ENCODE measurements around the gene PARVG.

PARVG gene

DNA sequence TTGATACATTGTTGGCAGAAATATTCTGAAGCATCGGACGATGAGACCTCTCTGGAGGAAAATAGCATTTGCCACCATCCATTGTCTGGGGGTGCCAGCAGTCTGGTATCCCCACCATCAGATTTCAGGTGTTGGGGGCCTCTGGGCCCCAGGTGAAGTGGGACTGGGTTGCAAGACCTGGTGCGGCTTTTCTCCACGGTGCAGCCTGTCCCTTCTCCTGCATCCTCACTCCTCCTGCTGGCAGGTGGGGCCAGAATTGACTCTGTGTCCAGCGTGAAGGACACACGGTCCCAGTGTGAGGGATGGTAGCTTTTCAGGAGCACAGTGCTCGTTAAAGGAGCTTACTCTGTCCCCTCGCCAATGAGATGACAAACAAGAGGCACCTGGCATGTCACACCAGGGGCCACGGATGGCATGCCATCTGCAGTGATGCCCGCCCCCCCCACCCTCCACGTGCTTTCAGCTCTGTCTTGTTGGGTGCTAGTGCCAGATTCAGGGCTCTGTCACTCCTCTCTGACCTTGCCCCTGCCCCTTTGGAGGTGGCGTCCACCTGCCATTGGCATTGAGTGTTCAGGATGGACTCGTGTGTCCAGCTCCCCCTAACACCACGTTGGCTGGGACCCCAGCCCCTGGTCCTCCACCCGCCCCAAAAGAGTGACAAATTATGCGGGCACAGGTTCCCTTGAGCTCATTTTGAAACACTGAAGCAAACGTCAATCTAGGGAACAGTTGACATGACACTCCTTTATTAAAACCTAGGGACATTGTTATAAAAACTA, 62.4 kb downstream of the PARVG start:
- no peaks in the 10 kb centered on the region for H3K27me3 ChIP-seq (ENCODE audit: control insufficient read depth, insufficient read depth, low read length)
- H3K4me1 ChIP-seq (ENCODE audit: control insufficient read depth, insufficient read depth, low read length), result no peaks in the 10 kb centered on the region
- H3K36me3 ChIP-seq (ENCODE audit: control insufficient read depth, insufficient read depth, low read length), result no peaks in the 10 kb centered on the region
- H3K9ac ChIP-seq (ENCODE audit: low read depth, low read length), result no peak overlapping the region
- H3K9me3 ChIP-seq (ENCODE audit: control insufficient read depth, insufficient read depth, low read length), result no peaks in the 10 kb centered on the region
- H3K4me3 ChIP-seq (ENCODE audit: low read depth, low read length), result no peak overlapping the region

GRCh38 chr22:44243761-44244160, 63.0 kb downstream of the PARVG start:
- Histone ChIP-seq H3K27me3 (ENCODE audit: control insufficient read depth, insufficient read depth, low read length) (no peaks in the 10 kb centered on the region), H3K4me1 (ENCODE audit: control insufficient read depth, insufficient read depth, low read length) (no peaks in the 10 kb centered on the region), H3K9me3 (ENCODE audit: control insufficient read depth, insufficient read depth, low read length) (no peaks in the 10 kb centered on the region), H3K36me3 (ENCODE audit: control insufficient read depth, insufficient read depth, low read length) (no peaks in the 10 kb centered on the region), H3K9ac (ENCODE audit: low read depth, low read length) (no peak overlapping the region), H3K4me3 (ENCODE audit: low read depth, low read length) (no peak overlapping the region)

DNA sequence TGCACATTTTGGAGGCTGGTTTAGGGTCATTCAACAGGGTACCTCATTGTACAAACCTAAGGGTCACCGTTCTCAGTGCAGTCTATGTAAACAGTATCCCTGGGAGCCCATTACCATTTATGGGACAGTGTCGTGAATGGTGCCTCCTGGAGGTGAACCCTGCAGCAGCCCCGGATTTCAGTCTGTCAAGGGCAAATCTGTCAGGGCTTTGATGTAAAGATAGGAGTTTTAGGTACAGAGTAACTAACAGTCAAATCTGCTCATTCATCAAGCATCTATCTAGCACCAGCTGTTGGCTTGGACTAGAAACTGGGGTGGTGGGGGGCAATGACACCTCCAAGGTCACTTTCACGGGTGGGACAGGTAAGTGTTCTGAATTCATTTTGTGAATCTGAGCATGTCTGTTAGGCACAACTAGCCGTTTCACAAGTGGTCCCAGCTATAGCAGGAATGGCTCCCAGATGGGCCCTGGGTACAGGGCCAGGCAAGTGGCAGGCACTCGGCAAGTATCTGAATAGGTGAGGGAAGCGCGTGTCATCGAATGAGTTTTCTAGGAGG, 63.6 kb downstream of the PARVG start:
- no peaks in the 10 kb centered on the region for H3K9me3 ChIP-seq (ENCODE audit: control insufficient read depth, insufficient read depth, low read length)
- no peaks in the 10 kb centered on the region for H3K27me3 ChIP-seq (ENCODE audit: control insufficient read depth, insufficient read depth, low read length)
- no peak overlapping the region for H3K9ac ChIP-seq (ENCODE audit: low read depth, low read length)
- H3K36me3 ChIP-seq (ENCODE audit: control insufficient read depth, insufficient read depth, low read length), result no peaks in the 10 kb centered on the region
- no peaks in the 10 kb centered on the region for H3K4me1 ChIP-seq (ENCODE audit: control insufficient read depth, insufficient read depth, low read length)
- no peak overlapping the region for H3K4me3 ChIP-seq (ENCODE audit: low read depth, low read length)

GRCh38 chr22:44245438-44245837, 64.7 kb downstream of the PARVG start:
- H3K27me3 ChIP-seq (ENCODE audit: control insufficient read depth, insufficient read depth, low read length), result no peaks in the 10 kb centered on the region
- H3K36me3 ChIP-seq (ENCODE audit: control insufficient read depth, insufficient read depth, low read length), result no peaks in the 10 kb centered on the region
- H3K9me3 ChIP-seq (ENCODE audit: control insufficient read depth, insufficient read depth, low read length), result no peaks in the 10 kb centered on the region
- no peak overlapping the region for H3K9ac ChIP-seq (ENCODE audit: low read depth, low read length)
- H3K4me3 ChIP-seq (ENCODE audit: low read depth, low read length), result no peak overlapping the region
- H3K4me1 ChIP-seq (ENCODE audit: control insufficient read depth, insufficient read depth, low read length), result no peaks in the 10 kb centered on the region

GRCh38 chr22:44245867-44246266, 65.1 kb downstream of the PARVG start:
- Histone ChIP-seq H3K9me3 (ENCODE audit: control insufficient read depth, insufficient read depth, low read length) (no peaks in the 10 kb centered on the region), H3K27me3 (ENCODE audit: control insufficient read depth, insufficient read depth, low read length) (no peaks in the 10 kb centered on the region), H3K36me3 (ENCODE audit: control insufficient read depth, insufficient read depth, low read length) (no peaks in the 10 kb centered on the region), H3K9ac (ENCODE audit: low read depth, low read length) (no peak overlapping the region), H3K4me1 (ENCODE audit: control insufficient read depth, insufficient read depth, low read length) (no peaks in the 10 kb centered on the region), H3K4me3 (ENCODE audit: low read depth, low read length) (no peak overlapping the region)

DNA sequence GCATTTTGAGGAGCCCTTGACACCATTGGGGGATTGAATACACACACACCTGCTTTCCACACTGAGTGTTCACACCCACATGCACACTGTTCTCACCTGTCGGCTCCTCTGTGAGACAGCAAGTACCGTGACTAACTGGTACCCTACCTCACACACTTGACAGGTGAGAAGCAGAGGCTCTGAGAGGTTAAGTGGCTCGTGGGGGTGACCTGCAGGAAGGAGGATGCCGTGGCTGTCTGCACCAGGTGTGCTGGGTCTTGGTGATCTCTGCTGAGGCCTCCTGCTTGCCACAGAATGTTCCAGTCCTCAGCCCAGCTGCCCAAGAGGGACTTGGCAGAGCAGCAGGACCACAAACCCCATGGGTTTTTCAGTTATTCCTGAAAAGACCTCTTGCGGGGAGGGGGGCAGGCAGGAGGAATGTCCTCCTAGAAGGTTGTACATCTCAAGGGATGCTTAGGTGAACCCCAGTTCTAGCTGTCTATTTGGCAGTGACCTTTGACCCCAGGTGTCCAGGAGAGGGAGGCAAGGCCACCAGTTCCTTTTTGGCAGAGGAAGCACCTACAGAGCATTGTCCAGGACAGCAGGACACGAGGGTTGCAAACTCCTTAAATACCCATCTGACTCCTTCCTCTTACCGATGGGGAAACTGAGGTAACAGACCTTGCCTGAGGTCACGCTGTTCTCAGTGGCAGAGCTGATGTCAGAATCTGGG, 66.0 kb downstream of the PARVG start:
- H3K4me1 ChIP-seq (ENCODE audit: control insufficient read depth, insufficient read depth, low read length), result no peaks in the 10 kb centered on the region
- H3K9me3 ChIP-seq (ENCODE audit: control insufficient read depth, insufficient read depth, low read length), result no peaks in the 10 kb centered on the region
- no peaks in the 10 kb centered on the region for H3K36me3 ChIP-seq (ENCODE audit: control insufficient read depth, insufficient read depth, low read length)
- H3K9ac ChIP-seq (ENCODE audit: low read depth, low read length), result no peak overlapping the region
- H3K27me3 ChIP-seq (ENCODE audit: control insufficient read depth, insufficient read depth, low read length), result no peaks in the 10 kb centered on the region
- no peak overlapping the region for H3K4me3 ChIP-seq (ENCODE audit: low read depth, low read length)

- Histone ChIP-seq H3K4me1 (ENCODE audit: control insufficient read depth, insufficient read depth, low read length) (no peaks in the 10 kb centered on the region), H3K9ac (ENCODE audit: low read depth, low read length) (no peak overlapping the region), H3K27me3 (ENCODE audit: control insufficient read depth, insufficient read depth, low read length) (no peaks in the 10 kb centered on the region), H3K36me3 (ENCODE audit: control insufficient read depth, insufficient read depth, low read length) (no peaks in the 10 kb centered on the region), H3K4me3 (ENCODE audit: low read depth, low read length) (no peak overlapping the region), H3K9me3 (ENCODE audit: control insufficient read depth, insufficient read depth, low read length) (no peaks in the 10 kb centered on the region)
These were observed 66.6 kb downstream of the PARVG start for GRCh38 chr22:44247346-44247745.

- no peak overlapping the region for H3K4me3 ChIP-seq (ENCODE audit: low read depth, low read length)
- H3K27me3 ChIP-seq (ENCODE audit: control insufficient read depth, insufficient read depth, low read length), result no peaks in the 10 kb centered on the region
- no peaks in the 10 kb centered on the region for H3K4me1 ChIP-seq (ENCODE audit: control insufficient read depth, insufficient read depth, low read length)
- H3K9me3 ChIP-seq (ENCODE audit: control insufficient read depth, insufficient read depth, low read length), result no peaks in the 10 kb centered on the region
- H3K36me3 ChIP-seq (ENCODE audit: control insufficient read depth, insufficient read depth, low read length), result no peaks in the 10 kb centered on the region
- no peak overlapping the region for H3K9ac ChIP-seq (ENCODE audit: low read depth, low read length)
These were observed 67.5 kb downstream of the PARVG start for GRCh38 chr22:44247923-44248892.

GRCh38 chr22:44248926-44249325, 68.2 kb downstream of the PARVG start:
- Histone ChIP-seq H3K9ac (ENCODE audit: low read depth, low read length) (no peak overlapping the region), H3K36me3 (ENCODE audit: control insufficient read depth, insufficient read depth, low read length) (no peaks in the 10 kb centered on the region), H3K4me3 (ENCODE audit: low read depth, low read length) (no peak overlapping the region), H3K4me1 (ENCODE audit: control insufficient read depth, insufficient read depth, low read length) (no peaks in the 10 kb centered on the region), H3K27me3 (ENCODE audit: control insufficient read depth, insufficient read depth, low read length) (no peaks in the 10 kb centered on the region), H3K9me3 (ENCODE audit: control insufficient read depth, insufficient read depth, low read length) (no peaks in the 10 kb centered on the region)

- H3K4me1 ChIP-seq (ENCODE audit: control insufficient read depth, insufficient read depth, low read length), result no peaks in the 10 kb centered on the region
- no peaks in the 10 kb centered on the region for H3K27me3 ChIP-seq (ENCODE audit: control insufficient read depth, insufficient read depth, low read length)
- no peaks in the 10 kb centered on the region for H3K9me3 ChIP-seq (ENCODE audit: control insufficient read depth, insufficient read depth, low read length)
- no peak overlapping the region for H3K9ac ChIP-seq (ENCODE audit: low read depth, low read length)
- no peak overlapping the region for H3K4me3 ChIP-seq (ENCODE audit: low read depth, low read length)
- H3K36me3 ChIP-seq (ENCODE audit: control insufficient read depth, insufficient read depth, low read length), result no peaks in the 10 kb centered on the region
These were observed 68.8 kb downstream of the PARVG start for GRCh38 chr22:44249376-44250147.

DNA sequence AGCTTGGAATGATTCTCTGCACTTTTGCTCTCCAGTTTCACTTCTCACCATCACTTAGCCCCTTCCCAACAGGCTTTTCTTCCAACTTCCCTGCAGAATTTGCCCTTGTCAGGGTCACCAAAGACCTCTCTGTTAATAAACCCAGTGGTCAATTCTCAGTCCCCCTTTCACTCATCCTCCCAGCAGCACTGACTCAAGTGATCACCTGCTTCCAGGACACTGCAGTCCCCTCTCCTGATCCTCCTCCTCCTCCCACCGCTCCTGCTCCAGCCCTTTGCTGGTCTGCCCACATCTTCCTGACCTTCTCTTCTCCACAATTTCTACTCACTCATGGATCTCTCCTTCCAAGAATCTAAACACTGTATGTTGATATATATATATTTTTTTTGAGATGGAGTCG, 74.1 kb downstream of the PARVG start:
- H3K27me3 ChIP-seq (ENCODE audit: control insufficient read depth, insufficient read depth, low read length), result no peaks in the 10 kb centered on the region
- no peaks in the 10 kb centered on the region for H3K4me1 ChIP-seq (ENCODE audit: control insufficient read depth, insufficient read depth, low read length)
- H3K4me3 ChIP-seq (ENCODE audit: low read depth, low read length), result no peak overlapping the region
- no peak overlapping the region for H3K9ac ChIP-seq (ENCODE audit: low read depth, low read length)
- no peaks in the 10 kb centered on the region for H3K36me3 ChIP-seq (ENCODE audit: control insufficient read depth, insufficient read depth, low read length)
- no peaks in the 10 kb centered on the region for H3K9me3 ChIP-seq (ENCODE audit: control insufficient read depth, insufficient read depth, low read length)

Data from iPS-15b (cell line).